Frontal cortex (tissue), 4 donors: ENCODE measurements around the gene ZNF550. TPM values are rescaled to one million over a fixed set of nuclear protein-coding genes. Genes with fewer than 3 reads are reported as not detected.

Experiments used
- DNase-seq, 2 donors: peaks; one replicate each; pipeline ENCODE4 v3.0.0; 2012; ENCODE audit warnings: low spot score in 2 of 2
- FAIRE-seq: peaks from 2 replicates; lab custom pipeline; 2012; peaks lifted over from hg19 to GRCh38; lab: Jason Lieb, UNC
- total RNA-seq: library from RNA; depleted of rRNA; stranded (reverse); fragments of >200 nt; gene quantifications from one replicate; pipeline ENCODE4 v1.2.3, GENCODE V29; 2014
- donor health status: control.
- donor health status: control.
- donor health status: control.

The ZNF550 gene
- total RNA-seq = 11.4 TPM

DNA sequence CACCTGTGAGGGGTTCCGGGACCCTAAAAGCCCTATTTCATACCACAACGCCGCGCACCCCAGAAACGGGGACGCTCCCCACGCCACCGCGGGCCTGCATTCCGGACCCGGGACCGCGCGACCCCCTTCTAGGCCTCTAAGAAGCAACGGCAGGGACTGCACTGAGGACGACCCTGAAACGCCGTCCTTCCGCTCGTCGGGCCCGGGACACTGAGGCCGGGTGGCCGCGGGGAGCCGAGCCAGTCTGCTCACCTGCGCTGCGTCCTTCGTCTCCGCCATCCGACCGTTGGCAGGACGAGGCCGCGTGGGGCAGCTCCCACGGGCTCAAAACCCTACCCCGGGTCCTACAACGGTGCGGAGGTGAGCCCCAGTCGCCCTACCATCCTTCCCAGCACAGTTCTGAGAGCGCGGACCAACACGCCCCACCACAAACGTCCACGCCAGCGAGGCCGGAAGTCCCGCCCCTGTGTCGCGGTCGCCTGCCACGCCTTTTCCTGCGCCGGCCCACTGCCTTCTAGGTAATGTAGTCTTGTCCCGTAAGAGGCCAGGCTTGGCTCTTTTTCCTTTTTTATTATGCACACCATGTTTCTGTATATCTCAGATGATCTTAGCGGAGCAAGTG, at the start of gene ZNF550:
Gene ZNF550, minus strand, starts transcription at position 460 of the 622 bp plus-strand sequence. Its CDS starts 181 bp downstream, at position 279.
- DNase-seq (peak; percentile 80 to 95), FAIRE-seq (no peak)

DNA sequence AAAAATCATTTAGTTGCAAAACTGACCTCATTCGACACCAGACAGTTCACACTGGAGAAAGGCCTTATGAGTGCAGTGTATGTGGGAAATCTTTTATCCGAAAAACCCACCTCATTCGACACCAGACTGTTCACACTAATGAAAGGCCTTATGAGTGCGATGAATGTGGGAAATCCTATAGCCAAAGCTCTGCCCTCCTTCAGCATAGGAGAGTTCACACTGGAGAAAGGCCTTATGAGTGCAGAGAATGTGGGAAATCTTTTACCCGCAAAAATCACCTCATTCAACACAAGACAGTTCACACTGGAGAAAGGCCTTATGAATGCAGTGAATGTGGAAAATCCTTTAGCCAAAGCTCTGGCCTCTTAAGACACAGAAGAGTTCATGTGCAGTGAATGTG, 47.3 kb upstream of the ZNF550 start:
- FAIRE-seq (no peak), DNase-seq (no peak)

GRCh38 chr19:57599761-57600383, 40.2 kb upstream of the ZNF550 start, which contains the start of gene ZNF530:
TSS of gene ZNF530 (plus strand) at chr19:57599885. CDS start at chr19:57604346, 4,461 bp downstream.
- FAIRE-seq = no peak
- DNase-seq = peak; percentile 87 to 94

- FAIRE-seq (no peak), DNase-seq (peak in 1 of 2 donors; percentile 20)
Measured at GRCh38 chr19:57599377-57599760, 39.7 kb upstream of the ZNF550 start.

- FAIRE-seq = no peak
- no peak for DNase-seq
Measured at GRCh38 chr19:57587529-57587928, 27.9 kb upstream of the ZNF550 start.

DNA sequence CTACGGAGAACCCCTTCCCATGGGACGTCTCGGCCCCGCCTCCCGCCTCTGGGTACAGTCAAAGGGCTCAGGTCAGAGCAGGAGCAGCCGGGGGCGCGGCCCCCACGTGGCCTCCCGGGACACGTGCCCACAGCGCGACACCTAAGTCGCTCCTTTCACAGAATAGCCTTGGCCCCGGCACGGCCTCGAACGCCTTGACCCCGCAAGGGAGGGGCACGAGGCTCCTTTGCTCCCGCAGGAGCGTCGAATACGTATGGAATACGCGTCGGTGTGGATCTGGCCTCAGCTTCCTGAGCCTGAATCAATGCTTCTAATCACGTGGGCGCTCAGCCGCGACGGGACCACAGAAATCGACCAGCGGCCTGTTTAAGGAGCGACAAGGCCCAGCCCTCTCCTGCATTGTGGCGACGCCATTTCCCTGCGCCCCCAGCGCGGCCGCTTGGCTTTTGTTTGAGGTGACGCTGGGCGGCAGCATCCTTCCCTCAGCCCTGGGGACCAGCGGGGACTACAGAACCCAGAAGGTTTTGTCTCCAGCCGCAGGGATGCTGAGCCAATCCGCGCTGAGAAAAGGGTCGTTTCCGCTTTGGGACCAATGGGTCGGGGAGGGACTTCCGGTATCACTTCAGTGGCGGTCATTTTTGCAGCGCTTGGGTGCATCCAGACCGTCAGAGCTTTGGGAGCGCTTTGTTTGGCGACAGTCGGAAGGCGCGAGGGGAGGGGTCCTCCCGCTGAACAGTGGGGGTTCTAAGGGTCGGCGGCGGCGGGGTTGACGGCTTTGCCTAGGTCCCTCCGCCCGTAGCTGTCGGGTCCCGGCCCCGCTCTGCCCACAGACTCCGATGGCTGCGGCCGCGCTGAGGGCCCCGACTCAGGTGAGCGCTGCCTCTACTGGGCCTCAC, 24.1 kb upstream of the ZNF550 start, which contains the start of gene ZIK1:
Gene ZIK1, plus strand, starts transcription at position 625 of the 896 bp plus-strand sequence. Its CDS starts 212 bp downstream, at position 837.
- DNase-seq (peak; percentile 92 to 99), FAIRE-seq (no peak)

DNA sequence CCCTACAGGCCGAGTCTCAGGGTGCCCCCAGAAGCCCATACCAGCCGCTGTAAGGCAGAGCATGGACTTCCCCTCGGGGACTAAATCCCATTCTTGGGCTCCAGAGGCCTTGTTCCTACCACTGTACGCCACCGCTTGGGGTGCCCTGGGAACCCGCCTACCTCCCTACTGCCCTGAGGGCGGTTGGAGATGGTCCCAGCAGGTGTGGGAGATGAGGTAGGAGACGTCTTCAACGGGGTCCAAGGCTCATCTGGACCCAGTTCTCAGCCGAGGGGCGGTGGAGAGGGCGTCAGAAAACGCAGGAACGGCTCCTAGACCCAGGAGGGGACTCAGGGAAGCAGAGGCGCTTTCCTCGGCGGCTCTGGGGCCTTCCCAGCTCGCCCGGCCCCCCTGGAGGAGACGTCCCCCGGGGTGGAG, 23.4 kb upstream of the ZNF550 start:
- DNase-seq = no peak
- no peak for FAIRE-seq

GRCh38 chr19:57578487-57579205, 19.0 kb upstream of the ZNF550 start, which contains the start of gene ZNF416:
TSS of gene ZNF416 (minus strand) at chr19:57578911. CDS start at chr19:57578704, 207 bp downstream.
- FAIRE-seq = peak; percentile 68
- DNase-seq = peak; percentile 99

DNA sequence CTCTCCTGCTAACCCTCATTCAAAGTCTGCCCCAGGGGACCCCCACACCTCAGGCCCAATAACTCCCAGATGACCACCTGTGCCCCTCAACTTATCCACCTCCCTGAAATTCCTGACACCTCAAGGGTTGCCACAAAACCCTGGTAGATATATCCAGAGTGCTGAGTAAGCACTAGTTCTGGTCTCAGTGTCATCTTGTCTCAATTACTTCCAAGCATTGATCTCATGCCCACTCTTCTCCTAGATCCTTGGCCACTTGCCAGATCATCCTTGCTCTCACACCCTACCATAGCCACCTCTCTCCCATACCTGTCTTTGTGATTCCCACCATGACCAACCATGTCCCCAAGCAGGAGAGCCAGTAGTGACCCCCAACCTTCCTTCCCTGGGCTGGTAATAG, 17.0 kb upstream of the ZNF550 start:
- no peak for FAIRE-seq

GRCh38 chr19:57572415-57572947, 12.8 kb upstream of the ZNF550 start:
- FAIRE-seq = no peak
- no peak for DNase-seq

More for the DNA sequence above, 17.0 kb upstream of the ZNF550 start:
- no peak for DNase-seq

DNA sequence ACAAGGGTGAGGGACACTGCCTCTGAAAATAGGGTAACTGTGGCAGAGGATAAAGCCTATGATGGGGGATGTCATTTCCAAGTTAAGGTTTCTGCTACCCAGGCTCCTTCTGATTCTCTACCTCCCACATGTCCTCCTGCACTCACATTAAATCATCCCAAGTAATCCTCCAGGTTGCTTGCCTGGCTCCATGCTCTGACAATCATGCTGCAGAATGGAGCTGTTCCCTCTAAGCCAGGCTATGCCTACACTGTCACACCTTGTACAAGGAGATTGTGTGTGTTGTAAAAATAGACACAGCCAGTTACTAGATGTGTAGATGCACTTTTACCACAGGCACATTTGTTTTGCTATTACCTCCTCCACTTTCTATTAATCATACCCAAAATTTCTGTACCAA, 11.0 kb upstream of the ZNF550 start:
- FAIRE-seq = no peak
- no peak for DNase-seq

DNA sequence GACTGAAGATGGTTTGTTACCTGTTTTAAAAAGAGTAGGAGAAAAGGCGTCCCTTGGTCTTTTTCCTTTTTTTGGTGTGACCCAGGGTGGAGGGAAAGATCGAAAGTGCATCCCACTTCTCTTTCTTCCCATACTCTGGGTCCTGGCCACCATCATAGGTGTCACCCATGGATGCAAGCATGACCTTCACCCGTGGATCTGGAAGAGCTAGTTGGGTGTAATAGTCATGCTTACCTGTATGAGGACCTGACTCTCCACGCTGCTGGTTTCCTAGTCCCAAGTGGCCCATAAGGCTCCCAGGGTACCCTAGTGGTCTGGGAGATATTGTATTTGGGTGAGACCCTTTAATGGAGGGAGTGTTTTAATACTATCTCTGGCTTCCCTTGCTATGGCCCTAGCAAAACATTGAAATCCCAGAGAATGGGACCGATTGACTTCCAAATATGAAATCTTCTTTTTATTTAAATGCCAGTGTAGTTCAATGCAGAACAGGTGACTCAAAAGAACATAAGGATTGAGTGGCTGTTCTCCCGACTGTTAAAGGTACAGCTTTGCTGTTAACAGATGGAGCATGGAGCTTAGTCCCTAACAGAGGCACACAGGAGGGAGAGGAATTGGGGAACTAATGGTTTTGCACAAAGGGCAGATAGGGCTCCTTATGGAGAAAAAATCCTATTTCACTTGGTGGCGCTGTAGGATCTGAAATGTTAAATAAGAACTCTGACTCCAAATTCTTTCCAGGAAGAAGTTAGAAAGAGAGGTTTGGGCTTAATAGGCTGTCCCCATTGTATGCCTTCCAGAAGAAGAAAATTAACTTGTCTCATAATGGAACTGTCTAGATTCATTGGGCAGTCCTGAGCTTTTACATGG, 7.0 kb upstream of the ZNF550 start:
- DNase-seq = no peak
- FAIRE-seq = no peak

- FAIRE-seq (no peak), DNase-seq (no peak)
Measured at GRCh38 chr19:57563547-57563946, 3.9 kb upstream of the ZNF550 start.

- FAIRE-seq = no peak
- DNase-seq = no peak
Measured at GRCh38 chr19:57560049-57560491, 407 bp upstream of the ZNF550 start.

GRCh38 chr19:57559008-57559403, 657 bp downstream of the ZNF550 start:
- DNase-seq = peak in 1 of 2 donors; percentile 26
- FAIRE-seq = no peak

DNA sequence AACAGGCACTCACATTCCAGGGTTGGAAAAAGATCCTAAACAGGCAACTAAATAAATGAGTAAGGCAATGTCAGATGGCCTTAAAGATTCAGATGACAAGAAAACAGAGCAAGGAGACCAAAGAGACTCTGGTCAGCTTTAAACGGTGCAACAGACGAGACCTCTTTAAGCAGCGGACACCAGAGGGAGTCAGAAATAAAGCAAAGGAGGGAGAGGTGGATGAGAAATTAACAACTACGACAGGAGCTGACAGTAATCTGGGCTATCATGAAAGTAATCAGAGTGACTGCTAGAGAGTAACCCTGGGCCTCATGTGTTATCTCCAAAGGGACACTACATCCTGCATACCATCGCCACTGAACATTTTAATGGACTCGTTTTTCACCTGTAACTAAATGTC, 1.1 kb downstream of the ZNF550 start:
- FAIRE-seq (no peak), DNase-seq (peak in 1 of 2 donors; percentile 12)

DNA sequence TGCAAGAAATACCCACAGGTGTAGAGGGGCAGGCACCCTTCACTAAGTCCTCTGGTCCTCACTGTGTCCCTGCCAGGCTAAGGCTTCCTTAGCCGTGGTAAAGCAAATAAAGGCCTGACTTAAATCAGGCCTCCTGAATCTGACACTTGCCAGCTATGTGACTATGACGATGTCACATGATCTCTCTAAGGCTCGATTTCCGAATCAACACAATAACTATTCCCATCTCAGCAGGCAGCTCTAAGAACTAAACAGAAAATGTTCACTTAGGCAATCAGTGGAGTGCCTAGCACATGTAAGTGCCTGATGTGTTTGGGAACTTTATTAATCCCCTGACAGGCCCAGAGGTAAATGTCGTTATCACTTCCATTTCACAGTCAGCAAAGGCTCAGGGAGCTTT, 2.0 kb downstream of the ZNF550 start:
- FAIRE-seq (no peak), DNase-seq (no peak)

GRCh38 chr19:57552432-57552831, 7.2 kb downstream of the ZNF550 start:
- no peak for DNase-seq
- no peak for FAIRE-seq
